DOHH2 (cell line): ENCODE data around the gene UBE2I.

Experiments
- H3F3A ChIP-seq: fragments of 200-600 bp; sonication (generic), shearing (Covaris generic); 2 replicates; pipeline ENCODE4 v1.6.0; 2016; ENCODE audit warnings: antibody characterized with exemption, mild to moderate bottlenecking; ENCODE audit not compliant: control insufficient read depth, insufficient read depth
- H3K27ac ChIP-seq: fragments of 200-600 bp; sonication (generic); 2 replicates; pipeline ENCODE4 v1.5.1; 2014; ENCODE audit warnings: low read depth, mild to moderate bottlenecking, low read length, moderate library complexity
- H3K27me3 ChIP-seq: fragments of 200-600 bp; sonication (generic); 2 replicates; pipeline ENCODE4 v1.6.1; 2014; ENCODE audit warnings: mild to moderate bottlenecking, low read length, mixed read lengths; ENCODE audit not compliant: control insufficient read depth
- H3K36me3 ChIP-seq: fragments of 200-600 bp; sonication (generic); 2 replicates; pipeline ENCODE4 v1.6.1; 2014; ENCODE audit warnings: mild to moderate bottlenecking, low read length, moderate library complexity, mixed read lengths; ENCODE audit not compliant: control insufficient read depth
- H3K4me1 ChIP-seq: fragments of 200-600 bp; sonication (generic); 2 replicates; pipeline ENCODE4 v1.6.1; 2014; ENCODE audit warnings: mild to moderate bottlenecking, low read length, mixed read lengths; ENCODE audit not compliant: control insufficient read depth
- H3K4me2 ChIP-seq: fragments of 200-600 bp; sonication (generic); 2 replicates; pipeline ENCODE4 v1.6.0; 2014; ENCODE audit warnings: mild to moderate bottlenecking, low read length, moderate library complexity
- H3K4me3 ChIP-seq: fragments of 200-600 bp; sonication (generic); 2 replicates; pipeline ENCODE4 v1.5.1; 2014; ENCODE audit warnings: mild to moderate bottlenecking, low read length, mixed read lengths
- H3K79me2 ChIP-seq: fragments of 200-600 bp; sonication (generic); 2 replicates; pipeline ENCODE4 v1.6.1; 2014; ENCODE audit warnings: mild to moderate bottlenecking, low read length, mixed read lengths; ENCODE audit not compliant: control insufficient read depth
- H3K9me2 ChIP-seq: fragments of 200-600 bp; sonication (generic); replicated peaks from 2 replicates; pipeline ENCODE4 v1.6.1; 2014; ENCODE audit warnings: mild to moderate bottlenecking, low read length, mixed read lengths; ENCODE audit not compliant: control insufficient read depth
- H3K9me3 ChIP-seq: fragments of 200-600 bp; sonication (generic); 2 replicates; pipeline ENCODE4 v1.6.1; 2014; ENCODE audit warnings: antibody characterized with exemption, low read length, mixed read lengths; ENCODE audit not compliant: control insufficient read depth, insufficient read depth
- H4K20me1 ChIP-seq: fragments of 200-600 bp; sonication (generic); 2 replicates; pipeline ENCODE4 v1.6.0; 2014; ENCODE audit warnings: low read depth, mild to moderate bottlenecking, antibody characterized with exemption, low read length, moderate library complexity; ENCODE audit not compliant: control insufficient read depth, insufficient read depth
- EZH2phosphoT487 ChIP-seq: fragments of 200-600 bp; sonication (generic); IDR thresholded peaks from 2 replicates; pipeline ENCODE4 v1.6.1; 2017; ENCODE audit warnings: borderline replicate concordance, mild to moderate bottlenecking, antibody characterized with exemption, low read length, moderate library complexity, mixed read lengths
- TF ChIP-seq, protein P1 (sequence below): fragments of 200-600 bp; sonication (generic); IDR thresholded peaks from one replicate; pipeline ENCODE4 v1.5.1; 2014; ENCODE audit warnings: antibody characterized with exemption, mild to moderate bottlenecking, low read depth, low read length; ENCODE audit not compliant: poor library complexity, severe bottlenecking

Gene UBE2I

DNA sequence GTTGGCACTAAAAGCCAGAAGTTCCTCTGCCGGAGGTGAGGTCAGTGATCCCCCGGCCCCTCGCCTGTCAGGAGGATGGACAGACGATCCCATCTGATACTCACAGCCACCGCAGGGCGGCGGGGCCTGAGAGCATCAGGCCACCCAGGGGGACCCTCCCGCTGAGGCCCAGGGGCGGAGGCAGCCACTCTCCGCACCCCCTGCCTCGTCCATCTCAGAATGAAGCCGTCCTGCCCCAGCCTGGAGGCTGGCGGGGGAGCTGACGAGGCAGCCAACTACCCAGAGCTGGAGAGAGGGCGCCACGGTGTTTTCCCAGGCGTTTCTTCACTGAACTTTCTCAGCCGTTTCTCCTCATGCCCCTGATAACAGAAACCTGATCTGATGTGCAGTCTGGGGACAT is 31.0 kb upstream of the UBE2I start:
- no peaks in the 10 kb centered on the region for H3F3A ChIP-seq
- H4K20me1 ChIP-seq, result no peaks in the 10 kb centered on the region
- H3K36me3 ChIP-seq, result no peaks in the 10 kb centered on the region
- no peak overlapping the region for H3K4me3 ChIP-seq
- no peaks in the 10 kb centered on the region for H3K9me2 ChIP-seq
- H3K79me2 ChIP-seq, result no peaks in the 10 kb centered on the region
- peaks cover 9% of the 10 kb centered on the region; the same call in 1 of the 2 replicates for H3K27me3 ChIP-seq
- no peak overlapping the region for H3K4me2 ChIP-seq
- no peak overlapping the region for H3K27ac ChIP-seq
- H3K9me3 ChIP-seq, result no peaks in the 10 kb centered on the region
- H3K4me1 ChIP-seq, result peaks cover 3% of the 10 kb centered on the region; the same call in 1 of the 2 replicates
- TF ChIP-seq, protein P1, sequence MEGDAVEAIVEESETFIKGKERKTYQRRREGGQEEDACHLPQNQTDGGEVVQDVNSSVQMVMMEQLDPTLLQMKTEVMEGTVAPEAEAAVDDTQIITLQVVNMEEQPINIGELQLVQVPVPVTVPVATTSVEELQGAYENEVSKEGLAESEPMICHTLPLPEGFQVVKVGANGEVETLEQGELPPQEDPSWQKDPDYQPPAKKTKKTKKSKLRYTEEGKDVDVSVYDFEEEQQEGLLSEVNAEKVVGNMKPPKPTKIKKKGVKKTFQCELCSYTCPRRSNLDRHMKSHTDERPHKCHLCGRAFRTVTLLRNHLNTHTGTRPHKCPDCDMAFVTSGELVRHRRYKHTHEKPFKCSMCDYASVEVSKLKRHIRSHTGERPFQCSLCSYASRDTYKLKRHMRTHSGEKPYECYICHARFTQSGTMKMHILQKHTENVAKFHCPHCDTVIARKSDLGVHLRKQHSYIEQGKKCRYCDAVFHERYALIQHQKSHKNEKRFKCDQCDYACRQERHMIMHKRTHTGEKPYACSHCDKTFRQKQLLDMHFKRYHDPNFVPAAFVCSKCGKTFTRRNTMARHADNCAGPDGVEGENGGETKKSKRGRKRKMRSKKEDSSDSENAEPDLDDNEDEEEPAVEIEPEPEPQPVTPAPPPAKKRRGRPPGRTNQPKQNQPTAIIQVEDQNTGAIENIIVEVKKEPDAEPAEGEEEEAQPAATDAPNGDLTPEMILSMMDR, result no peak
- TF ChIP-seq EZH2phosphoT487, result no peak

DNA sequence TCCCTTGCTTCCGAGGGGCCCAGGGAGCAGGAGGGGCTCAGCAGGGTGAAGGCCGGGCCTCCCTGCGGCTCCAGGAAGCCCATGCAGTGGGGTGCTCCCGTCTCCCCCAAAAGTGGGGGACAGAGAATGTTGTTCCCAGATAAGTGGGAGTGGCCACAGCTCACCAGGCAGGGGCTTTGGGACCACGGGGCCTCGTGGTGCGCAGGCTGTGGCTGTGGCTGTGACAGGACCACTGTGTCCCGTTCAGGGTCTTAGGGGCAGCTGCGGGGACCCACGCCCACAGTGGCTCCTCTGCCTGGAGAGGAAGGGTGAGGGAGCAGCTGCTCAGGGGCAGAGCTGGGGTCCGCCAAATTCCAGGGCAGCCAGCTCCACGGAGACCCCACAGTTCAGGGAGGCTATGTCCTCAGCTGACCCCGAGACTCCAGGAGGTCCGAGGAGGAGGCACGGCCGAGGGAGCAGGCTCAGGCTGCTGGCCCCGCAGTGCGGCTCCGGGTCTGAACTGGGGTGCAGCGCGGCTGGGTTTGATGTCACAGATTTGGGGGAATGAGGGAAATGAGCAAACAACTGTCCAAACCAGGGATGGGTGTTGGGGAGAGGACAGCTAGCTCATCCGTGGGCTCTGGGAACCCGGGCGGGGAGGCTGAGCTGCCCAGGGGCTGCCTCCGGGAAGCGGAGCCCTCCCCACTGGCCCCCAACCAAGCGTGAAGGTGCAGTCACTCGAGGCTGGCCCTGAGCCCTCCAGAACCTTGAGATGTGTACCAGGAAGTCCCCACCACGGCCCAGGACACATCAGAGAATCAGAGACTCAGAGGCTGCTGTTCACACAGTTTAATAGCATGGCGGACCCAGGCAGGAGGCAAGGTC is 30.1 kb upstream of the UBE2I start:
- Histone ChIP-seq H3K9me2 (no peaks in the 10 kb centered on the region), H3K79me2 (no peaks in the 10 kb centered on the region), H3K4me1 (peaks cover 3% of the 10 kb centered on the region; the same call in 1 of the 2 replicates), H3K36me3 (no peaks in the 10 kb centered on the region), H3K27me3 (peaks cover 9% of the 10 kb centered on the region; the same call in 1 of the 2 replicates), H3F3A (no peaks in the 10 kb centered on the region), H4K20me1 (no peaks in the 10 kb centered on the region), H3K4me3 (no peak overlapping the region), H3K27ac (no peak overlapping the region), H3K4me2 (no peak overlapping the region), H3K9me3 (no peaks in the 10 kb centered on the region)
- no peak for TF ChIP-seq EZH2phosphoT487
- TF ChIP-seq, protein P1, result no peak

DNA sequence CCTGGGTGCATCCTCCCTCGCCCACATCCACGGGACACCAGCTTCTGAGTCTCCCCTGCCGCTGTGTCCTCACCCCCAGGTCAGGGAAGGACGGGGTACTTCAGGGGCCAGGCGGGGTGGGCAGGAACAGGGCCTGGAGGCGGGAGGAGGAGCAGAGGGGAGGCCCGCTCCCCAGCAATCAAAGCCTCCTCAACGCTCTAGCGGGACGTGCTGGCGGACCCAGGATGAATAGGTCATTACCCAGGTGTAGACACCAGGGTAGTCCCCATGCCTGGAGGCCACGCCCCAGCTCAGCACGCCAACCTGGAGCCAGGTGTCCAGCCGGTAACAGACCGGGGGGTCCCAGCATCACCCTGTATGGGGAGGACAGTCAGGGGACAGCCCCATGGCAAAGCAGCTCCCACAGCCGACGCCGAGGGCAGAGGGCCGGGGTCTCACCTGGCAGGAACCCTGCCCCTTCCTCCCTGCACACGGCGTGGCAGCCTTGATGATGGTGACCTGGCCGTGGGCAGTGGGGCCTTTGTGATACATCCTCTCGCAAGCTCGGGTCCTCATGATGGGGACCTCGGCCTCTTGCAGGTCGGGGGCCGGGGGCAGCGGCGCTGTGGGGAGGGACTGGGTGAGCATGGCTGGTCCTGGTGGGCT is 29.4 kb upstream of the UBE2I start:
- Histone ChIP-seq H3K4me1 (peaks cover 3% of the 10 kb centered on the region; the same call in 1 of the 2 replicates), H3K79me2 (no peaks in the 10 kb centered on the region), H3F3A (no peaks in the 10 kb centered on the region), H3K9me3 (no peaks in the 10 kb centered on the region), H3K4me3 (no peak overlapping the region), H4K20me1 (no peaks in the 10 kb centered on the region), H3K4me2 (no peak overlapping the region), H3K27me3 (peaks cover 9% of the 10 kb centered on the region; the same call in 1 of the 2 replicates), H3K36me3 (no peaks in the 10 kb centered on the region), H3K27ac (no peak overlapping the region), H3K9me2 (no peaks in the 10 kb centered on the region)
- no peak for TF ChIP-seq EZH2phosphoT487
- TF ChIP-seq, protein P1, result no peak
